Naive thymus-derived CD4-positive, alpha-beta T cell (primary cell): ENCODE measurements around the gene SMS. TPM values are rescaled to one million over a fixed set of nuclear protein-coding genes. Genes with fewer than 3 reads are reported as not detected.
A peak's percentile ranks its signal among the peaks of the same experiment; 100 is the strongest.

Experiments used
- ATAC-seq: fragments of 150-1000 bp; cut with Tn5 transposase; 2 replicates; pipeline ENCODE4 v1.10.0; 2021; ENCODE audit warnings: mild to moderate bottlenecking, moderate library complexity
- CTCF ChIA-PET: fragments of 350-600 bp; sonication (Branson Sonifier 250); formaldehyde crosslinking; loops from one replicate; lab custom pipeline; 2021; ENCODE audit warnings: antibody characterized with exemption; lab: Charles Lee
- POLR2A ChIA-PET: fragments of 350-600 bp; sonication (Branson Sonifier 250); formaldehyde crosslinking; loops from one replicate; lab custom pipeline; 2021; ENCODE audit warnings: antibody characterized with exemption, inconsistent platforms; lab: Charles Lee
- DNase-seq, 9 donors: peaks; one replicate each; pipeline versions ENCODE4 v3.0.0 to v3.0.0-alpha.2; 2020 to 2022; ENCODE audit warnings: mixed read lengths in 1 of 9
- H3K27ac ChIP-seq: one replicate; pipeline ENCODE4 v1.7.0; 2013; ENCODE audit warnings: mild to moderate bottlenecking, low read depth, low read length, moderate library complexity
- H3K27me3 ChIP-seq, 2 donors: one replicate each; pipeline ENCODE4 v1.7.0; 2013; ENCODE audit warnings: low read length in 2 of 2, mild to moderate bottlenecking in 2 of 2, moderate library complexity in 2 of 2; ENCODE audit not compliant: control insufficient read depth in 2 of 2, insufficient read depth in 2 of 2
- H3K36me3 ChIP-seq, 3 experiments: 1 replicate in 2 of 3; 2 replicates in 1 of 3; pipeline ENCODE4 v1.7.0; 2013; ENCODE audit warnings: low read length in 3 of 3, mild to moderate bottlenecking in 3 of 3, moderate library complexity in 1 of 3; ENCODE audit not compliant: insufficient read depth in 3 of 3, control insufficient read depth in 2 of 3
- H3K4me1 ChIP-seq, 2 donors: one replicate each; pipeline ENCODE4 v1.7.0; 2013; ENCODE audit warnings: low read length in 2 of 2, mild to moderate bottlenecking in 2 of 2, moderate library complexity in 1 of 2; ENCODE audit not compliant: control insufficient read depth in 2 of 2, insufficient read depth in 2 of 2
- H3K4me3 ChIP-seq: 2 replicates; pipeline ENCODE4 v1.7.0; 2013; ENCODE audit warnings: mild to moderate bottlenecking, low read length
- H3K9me3 ChIP-seq, 3 experiments: 1 replicate in 2 of 3; 2 replicates in 1 of 3; pipeline ENCODE4 v1.7.0; 2013; ENCODE audit warnings: low read length in 3 of 3; ENCODE audit not compliant: control insufficient read depth in 2 of 3
- H3K27ac Mint-ChIP-seq, 9 donors: one replicate each; pipeline ENCODE4 v1.8.0; 2020 to 2022; ENCODE audit warnings: mixed read lengths in 9 of 9, mild to moderate bottlenecking in 8 of 9, moderate library complexity in 5 of 9, inconsistent platforms in 2 of 9
- H3K27me3 Mint-ChIP-seq, 5 donors: one replicate each; pipeline ENCODE4 v1.8.0; 2021 to 2022; ENCODE audit warnings: mixed read lengths in 5 of 5, mild to moderate bottlenecking in 1 of 5
- H3K36me3 Mint-ChIP-seq, 5 donors: one replicate each; pipeline ENCODE4 v1.8.0; 2020 to 2022; ENCODE audit warnings: mixed read lengths in 5 of 5, mild to moderate bottlenecking in 3 of 5, inconsistent platforms in 1 of 5
- H3K4me1 Mint-ChIP-seq, 7 donors: one replicate each; pipeline ENCODE4 v1.8.0; 2020 to 2022; ENCODE audit warnings: mixed read lengths in 7 of 7, mild to moderate bottlenecking in 3 of 7, inconsistent platforms in 1 of 7
- H3K4me3 Mint-ChIP-seq, 10 donors: one replicate each; pipeline ENCODE4 v1.8.0; 2020 to 2022; ENCODE audit warnings: mild to moderate bottlenecking in 10 of 10, mixed read lengths in 10 of 10, moderate library complexity in 6 of 10, inconsistent platforms in 2 of 10
- H3K9me3 Mint-ChIP-seq, 11 donors: one replicate each; pipeline ENCODE4 v1.8.0; 2020 to 2022; ENCODE audit warnings: mixed read lengths in 11 of 11, mild to moderate bottlenecking in 4 of 11, inconsistent platforms in 1 of 11, moderate library complexity in 1 of 11
- intact Hi-C, 2 donors: fragments of 100-400 bp; cut with micrococcal nuclease; formaldehyde crosslinking; loops; one replicate each; pipeline ENCODE4 v1.15.1; 2023
- polyA plus RNA-seq, 2 donors: library from polyadenylated mRNA; unstranded; fragments of 300-500 nt; fragmentation: Illumina TruSeq; gene quantifications; one replicate each; pipeline ENCODE4 v1.2.3, GENCODE V29; 2021
- total RNA-seq, 6 experiments: library from RNA in 5 of 6; stranded (reverse) in 5 of 6; gene quantifications; 1 replicate in 5 of 6; 2 replicates in 1 of 6; pipeline ENCODE4 v1.2.3 and lab custom pipeline; 2021 to 2026

The SMS gene
- total and polyA plus RNA-seq, 7 experiments from 2014 or later = 14.7 to 57.4 (median 20.4) TPM

GRCh38 chrX:21934414-21934813, 6.1 kb upstream of the SMS start:
- Histone ChIP-seq H3K4me1 (no peaks in the 10 kb centered on the region), H3K27me3 (no peaks in the 10 kb centered on the region), H3K36me3 (no peaks in the 10 kb centered on the region), H3K9me3 (no peaks in the 10 kb centered on the region), H3K27ac (no peak overlapping the region), H3K4me3 (no peak overlapping the region)
- ChIA-PET CTCF (no interaction called here), POLR2A (no interaction called here)
- Mint-ChIP-seq H3K27ac (no peak overlapping the region), H3K4me3 (no peak overlapping the region), H3K9me3 (peaks cover 0 to 3% (median 0%) of the 10 kb centered on the region in 11 donors), H3K36me3 (peaks cover 0 to 9% (median 0%) of the 10 kb centered on the region in 5 donors), H3K27me3 (no peaks in the 10 kb centered on the region), H3K4me1 (peaks cover 0 to 20% (median 4%) of the 10 kb centered on the region in 7 donors)
- intact Hi-C loops = no loop called here
- ATAC-seq (no peak), DNase-seq (no peak)

DNA sequence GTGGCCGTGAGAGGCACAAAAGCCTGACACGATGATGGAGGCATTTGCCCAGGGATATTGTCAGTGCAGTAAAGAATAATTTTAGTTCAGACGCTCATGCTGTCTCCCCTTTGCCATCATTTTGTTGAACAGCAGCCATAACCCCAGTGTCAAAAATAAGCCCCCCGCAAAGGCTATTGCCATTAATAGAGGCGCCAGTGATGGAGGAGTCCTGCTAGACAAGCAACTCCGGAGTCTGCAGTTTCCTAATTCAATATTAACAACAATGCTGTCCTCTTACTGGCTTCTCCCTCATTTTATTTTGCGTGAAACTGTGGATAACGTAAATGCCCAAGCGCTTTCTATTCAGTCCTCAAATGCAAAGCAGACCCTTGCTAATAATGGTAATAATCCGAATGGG, 603 bp upstream of the SMS start:
- no peak for DNase-seq
- CTCF ChIA-PET = no interaction called here

GRCh38 chrX:21943460-21944135, 3.1 kb downstream of the SMS start:
- no peaks in the 10 kb centered on the region for H3K27me3 Mint-ChIP-seq
- intact Hi-C loops = loop anchor here in 1 of 2 donors (5.0 to 10.0 kb wide), 2 partner anchors 44 to 1841 kb away; partner anchors contain the start of gene SAT1
- ChIA-PET POLR2A (no interaction called here), CTCF (no interaction called here)
- H3K36me3 Mint-ChIP-seq = peaks cover 0 to 10% (median 0%) of the 10 kb centered on the region in 5 donors
- H3K27ac ChIP-seq = no peak overlapping the region
- no peaks in the 10 kb centered on the region for H3K27me3 ChIP-seq
- H3K4me3 ChIP-seq = no peak overlapping the region
- H3K9me3 ChIP-seq = no peaks in the 10 kb centered on the region
- H3K4me3 Mint-ChIP-seq = peak overlapping the region in 9 of 10 donors; percentile 5 to 74 (median 28)
- H3K4me1 Mint-ChIP-seq = peaks cover 12 to 39% (median 35%) of the 10 kb centered on the region in 7 donors
- no peak for DNase-seq
- H3K9me3 Mint-ChIP-seq = peaks cover 0 to 3% (median 0%) of the 10 kb centered on the region in 11 donors
- ATAC-seq = no peak
- peak overlapping the region in 2 of 9 donors; percentile 6 to 15 for H3K27ac Mint-ChIP-seq
- H3K36me3 ChIP-seq = no peaks in the 10 kb centered on the region
- peaks cover 0 to 13% of the 10 kb centered on the region in 2 donors for H3K4me1 ChIP-seq

More for the DNA sequence above, 603 bp upstream of the SMS start:
- Mint-ChIP-seq H3K36me3 (peaks cover 0 to 10% (median 0%) of the 10 kb centered on the region in 5 donors), H3K4me1 (peaks cover 8 to 22% (median 19%) of the 10 kb centered on the region in 7 donors), H3K9me3 (peaks cover 0 to 4% (median 0%) of the 10 kb centered on the region in 11 donors), H3K4me3 (peak overlapping the region; percentile 63 to 88 (median 75)), H3K27me3 (no peaks in the 10 kb centered on the region), H3K27ac (peak overlapping the region; percentile 48 to 90 (median 74))
- Histone ChIP-seq H3K27me3 (no peaks in the 10 kb centered on the region), H3K4me1 (peaks cover 0 to 5% of the 10 kb centered on the region in 2 donors), H3K9me3 (no peaks in the 10 kb centered on the region), H3K36me3 (no peaks in the 10 kb centered on the region), H3K27ac (peak overlapping the region; percentile 62), H3K4me3 (peak overlapping the region; percentile 17)
- intact Hi-C loops = loop anchor here in 1 of 2 donors (2.0 to 10.0 kb wide), 4 partner anchors 35 to 1845 kb away; partner anchors contain the start of genes MBTPS2 and SAT1
- ATAC-seq = no peak
- POLR2A ChIA-PET = no interaction called here

GRCh38 chrX:21944136-21944615, 3.7 kb downstream of the SMS start:
- ChIA-PET CTCF (no interaction called here), POLR2A (no interaction called here)
- no peaks in the 10 kb centered on the region for H3K9me3 ChIP-seq
- DNase-seq (no peak), ATAC-seq (no peak)
- H3K27me3 ChIP-seq = no peaks in the 10 kb centered on the region
- no peak overlapping the region for H3K27ac ChIP-seq
- H3K36me3 ChIP-seq = no peaks in the 10 kb centered on the region
- Mint-ChIP-seq H3K4me1 (peaks cover 12 to 39% (median 35%) of the 10 kb centered on the region in 7 donors), H3K36me3 (peaks cover 0 to 10% (median 0%) of the 10 kb centered on the region in 5 donors), H3K27ac (no peak overlapping the region), H3K4me3 (peak overlapping the region in 2 of 10 donors; percentile 14 to 30), H3K27me3 (no peaks in the 10 kb centered on the region), H3K9me3 (peaks cover 0 to 3% (median 0%) of the 10 kb centered on the region in 11 donors)
- peaks cover 0 to 13% of the 10 kb centered on the region in 2 donors for H3K4me1 ChIP-seq
- intact Hi-C loops = loop anchor here in 1 of 2 donors (5.0 to 10.0 kb wide), 2 partner anchors 43 to 1841 kb away; partner anchors contain the start of gene SAT1
- H3K4me3 ChIP-seq = no peak overlapping the region

GRCh38 chrX:21946925-21947641, 6.6 kb downstream of the SMS start:
- H3K27me3 ChIP-seq = no peaks in the 10 kb centered on the region
- H3K4me3 ChIP-seq = no peak overlapping the region
- no peaks in the 10 kb centered on the region for H3K9me3 ChIP-seq
- DNase-seq (no peak), ATAC-seq (no peak)
- H3K36me3 ChIP-seq = no peaks in the 10 kb centered on the region
- POLR2A ChIA-PET = no interaction called here
- peaks cover 0 to 3% (median 0%) of the 10 kb centered on the region in 11 donors for H3K9me3 Mint-ChIP-seq
- no peaks in the 10 kb centered on the region for H3K27me3 Mint-ChIP-seq
- H3K4me1 ChIP-seq = peaks cover 0 to 13% of the 10 kb centered on the region in 2 donors
- intact Hi-C loops = loop anchor here in 1 of 2 donors (10.0 kb wide), 1 partner anchor 1838 kb away; the partner anchor contains the start of gene SAT1
- H3K4me3 Mint-ChIP-seq = no peak overlapping the region
- H3K27ac ChIP-seq = no peak overlapping the region
- CTCF ChIA-PET = no interaction called here
- H3K4me1 Mint-ChIP-seq = peaks cover 15 to 49% (median 36%) of the 10 kb centered on the region in 7 donors
- peaks cover 0 to 12% (median 0%) of the 10 kb centered on the region in 5 donors for H3K36me3 Mint-ChIP-seq
- H3K27ac Mint-ChIP-seq = peak overlapping the region in 1 of 9 donors; percentile 55

GRCh38 chrX:21947671-21948070, 7.2 kb downstream of the SMS start:
- CTCF ChIA-PET = no interaction called here

More at GRCh38 chrX:21947671-21948070, 7.2 kb downstream of the SMS start:
- intact Hi-C loops = loop anchor here in 1 of 2 donors (10.0 kb wide), 1 partner anchor 1837 kb away; the partner anchor contains the start of gene SAT1
- H3K27me3 Mint-ChIP-seq = no peaks in the 10 kb centered on the region
- Histone ChIP-seq H3K27ac (no peak overlapping the region), H3K9me3 (no peaks in the 10 kb centered on the region), H3K27me3 (no peaks in the 10 kb centered on the region), H3K4me3 (no peak overlapping the region), H3K4me1 (peaks cover 0 to 8% of the 10 kb centered on the region in 2 donors), H3K36me3 (no peaks in the 10 kb centered on the region)
- DNase-seq = no peak
- POLR2A ChIA-PET = no interaction called here
- peaks cover 0 to 8% (median 0%) of the 10 kb centered on the region in 5 donors for H3K36me3 Mint-ChIP-seq
- peaks cover 0 to 3% (median 0%) of the 10 kb centered on the region in 11 donors for H3K9me3 Mint-ChIP-seq
- H3K4me1 Mint-ChIP-seq = peaks cover 11 to 47% (median 31%) of the 10 kb centered on the region in 7 donors
- H3K4me3 Mint-ChIP-seq = no peak overlapping the region
- ATAC-seq = no peak
- H3K27ac Mint-ChIP-seq = no peak overlapping the region
